SK-N-SH (cell line): ENCODE results near the gene RIPOR2. TPM values are rescaled to one million over a fixed set of nuclear protein-coding genes. Genes with fewer than 3 reads are reported as not detected.

ENCODE experiments used
- CTCF ChIA-PET: fragments of 300-600, 350-600 bp; formaldehyde crosslinking; extraction: SDS; loops from one replicate; lab custom pipeline; 2021; lab: Yijun Ruan, JAX
- POLR2A ChIA-PET: fragments of 350-600 bp; sonication (Branson Sonifier 250); formaldehyde crosslinking; extraction: SDS; loops from one replicate; lab custom pipeline; 2020; ENCODE audit warnings: antibody characterized with exemption, inconsistent platforms; lab: Yijun Ruan, JAX
- DNase-seq: peaks from one replicate; pipeline ENCODE4 v3.0.0; 2012
- H2AFZ ChIP-seq: fragments of 200-600 bp; sonication (generic); 2 replicates; pipeline ENCODE4 v1.8.1; 2016; ENCODE audit warnings: antibody characterized with exemption, mild to moderate bottlenecking, low read depth
- H3F3A ChIP-seq: fragments of 200-600 bp; sonication (generic); replicated peaks from 2 replicates; pipeline ENCODE3; 2016; ENCODE audit warnings: antibody characterized with exemption, mild to moderate bottlenecking; ENCODE audit not compliant: insufficient read depth
- H3K27ac ChIP-seq, 2 experiments: fragments of 200-500 bp in 1 of 2; fragments of 200-600 bp in 1 of 2; sonication (Bioruptor generic) in 1 of 2; sonication (generic), shearing (Covaris generic) in 1 of 2; 2 replicates each; pipeline versions ENCODE4 v1.5.1 to v1.6.1; 2014 to 2016; ENCODE audit warnings: low read depth in 2 of 2, inconsistent platforms in 1 of 2, low read length in 1 of 2, mild to moderate bottlenecking in 1 of 2, mixed read lengths in 1 of 2
- H3K27me3 ChIP-seq: fragments of 200-600 bp; sonication (generic), shearing (Covaris generic); 2 replicates; pipeline ENCODE4 v1.6.1; 2016; ENCODE audit warnings: mixed run types; ENCODE audit not compliant: insufficient read depth
- H3K36me3 ChIP-seq, 2 experiments: fragments of 200-500 bp in 1 of 2; fragments of 200-600 bp in 1 of 2; sonication (Bioruptor generic) in 1 of 2; sonication (generic) in 1 of 2; replicated peaks in 1 of 2; 2 replicates each; pipeline versions ENCODE3 to v1.5.1; 2014 to 2016; ENCODE audit warnings: low read length in 1 of 2, mild to moderate bottlenecking in 1 of 2; ENCODE audit not compliant: insufficient read depth in 2 of 2, control insufficient read depth in 1 of 2
- H3K4me1 ChIP-seq, 2 experiments: fragments of 200-500 bp in 1 of 2; fragments of 200-600 bp in 1 of 2; sonication (Bioruptor generic) in 1 of 2; sonication (generic), shearing (Covaris generic) in 1 of 2; 2 replicates each; pipeline versions ENCODE4 v1.5.1 to v1.6.1; 2014 to 2016; ENCODE audit warnings: low read depth in 1 of 2, low read length in 1 of 2, mixed run types in 1 of 2; ENCODE audit not compliant: insufficient read depth in 2 of 2, control insufficient read depth in 1 of 2
- H3K4me2 ChIP-seq: fragments of 200-600 bp; sonication (generic), shearing (Covaris generic); 2 replicates; pipeline ENCODE4 v1.6.1; 2017; ENCODE audit warnings: mixed run types
- H3K4me3 ChIP-seq, 2 experiments: fragments of 200-500 bp in 1 of 2; fragments of 200-600 bp in 1 of 2; sonication (Bioruptor generic) in 1 of 2; sonication (generic), shearing (Covaris generic) in 1 of 2; 2 replicates each; pipeline versions ENCODE4 v1.5.1 to v1.8.1; 2014 to 2016; ENCODE audit warnings: low read depth in 2 of 2, inconsistent platforms in 1 of 2, low read length in 1 of 2, mild to moderate bottlenecking in 1 of 2, mixed read lengths in 1 of 2, moderate library complexity in 1 of 2
- H3K79me2 ChIP-seq: fragments of 200-600 bp; sonication (generic); 2 replicates; pipeline ENCODE4 v1.8.1; 2017; ENCODE audit warnings: mild to moderate bottlenecking; ENCODE audit not compliant: insufficient read depth
- H3K9ac ChIP-seq: fragments of 200-600 bp; sonication (generic); 2 replicates; pipeline ENCODE4 v1.6.1; 2017; ENCODE audit warnings: mixed run types
- H3K9me2 ChIP-seq: fragments of 200-600 bp; sonication (generic); 2 replicates; pipeline ENCODE4 v1.6.1; 2017; ENCODE audit warnings: mixed run types
- H3K9me3 ChIP-seq: fragments of 200-600 bp; sonication (generic); 2 replicates; pipeline ENCODE4 v1.6.1; 2017; ENCODE audit warnings: mixed run types, mild to moderate bottlenecking, moderate library complexity
- H4K20me1 ChIP-seq: fragments of 200-600 bp; sonication (generic); 2 replicates; pipeline ENCODE4 v1.6.1; 2017; ENCODE audit warnings: mild to moderate bottlenecking, mixed run types; ENCODE audit not compliant: insufficient read depth
- FOSL2 ChIP-seq: IDR thresholded peaks from 2 replicates; pipeline ENCODE4 v1.4.0; 2012; ENCODE audit warnings: low read depth, mild to moderate bottlenecking, moderate library complexity, borderline replicate concordance
- FOXJ3 ChIP-seq: sonication (generic); formaldehyde crosslinking; IDR thresholded peaks from 2 replicates; pipeline ENCODE4 v1.5.1; 2020; ENCODE audit warnings: mild to moderate bottlenecking, missing genetic modification reagents
- GATA2 ChIP-seq: sonication (generic); formaldehyde crosslinking; IDR thresholded peaks from 2 replicates; pipeline ENCODE4 v1.5.0; 2020; ENCODE audit warnings: mild to moderate bottlenecking, missing genetic modification reagents
- JUND ChIP-seq: IDR thresholded peaks from 2 replicates; pipeline ENCODE4 v1.4.0; 2012
- PBX3 ChIP-seq: IDR thresholded peaks from 2 replicates; pipeline ENCODE4; 2012
- RAD21 ChIP-seq: IDR thresholded peaks from 2 replicates; pipeline ENCODE4 v1.6.1; 2012; ENCODE audit warnings: mild to moderate bottlenecking, low read length
- RCOR1 ChIP-seq: fragments of 150-350 bp; IDR thresholded peaks from 2 replicates; pipeline ENCODE4 v1.6.1; 2017; ENCODE audit warnings: antibody characterized with exemption, low read length
- RXRA ChIP-seq: IDR thresholded peaks from 2 replicates; pipeline ENCODE4 v1.4.0; 2012; ENCODE audit warnings: low read depth, mild to moderate bottlenecking, borderline replicate concordance
- SIN3A ChIP-seq: IDR thresholded peaks from 2 replicates; pipeline ENCODE4 v1.6.1; 2012; ENCODE audit warnings: low read depth, mild to moderate bottlenecking, low read length, moderate library complexity, borderline replicate concordance
- TEAD4 ChIP-seq: IDR thresholded peaks from 2 replicates; pipeline ENCODE4 v1.4.0; 2012; ENCODE audit warnings: mild to moderate bottlenecking, borderline replicate concordance; ENCODE audit not compliant: insufficient read depth
- USF1 ChIP-seq: IDR thresholded peaks from 2 replicates; pipeline ENCODE4 v1.4.0; 2012; ENCODE audit warnings: low read depth, borderline replicate concordance
- WGBS: methylation state at CpG from one replicate; pipeline ENCODE4 v1.1.6; 2017; ENCODE audit warnings: low lambda C conversion rate; 5-methylcytosine and 5-hydroxymethylcytosine counted together
- polyA plus RNA-seq, 3 experiments: library from polyadenylated mRNA; depleted of rRNA; stranded (reverse); fragments of >200 nt; gene quantifications; 2 replicates each; pipeline ENCODE4 v1.2.3, GENCODE V29; 2012
- TF ChIP-seq, protein P1 (sequence below): IDR thresholded peaks from 2 replicates; pipeline ENCODE4 v1.6.1; 2012; ENCODE audit warnings: mild to moderate bottlenecking, low read depth, low read length, moderate library complexity

RIPOR2 gene
- polyA plus RNA-seq, 1 of the 3 experiments (the other 2 are of a cell fraction) = 0.05 TPM

GRCh38 chr6:24899997-24900325 lies 35.8 kb downstream of the RIPOR2 start:
- 70% methylated on average over 6 of the region's 6 CpGs for WGBS
- ChIA-PET POLR2A (no interaction called here), CTCF (interaction anchor here (1.7 to 2.8 kb wide), 2 partner anchors 10 to 171 kb away, joined by 4 to 15 read pairs; no protein-coding TSS in a partner anchor)
- Histone ChIP-seq H2AFZ (no peak overlapping the region), H4K20me1 (no peaks in the 10 kb centered on the region), H3K4me1 (no peaks in the 10 kb centered on the region; a peak in 1 of 4 replicates), H3K9me3 (no peaks in the 10 kb centered on the region), H3K36me3 (no peaks in the 10 kb centered on the region), H3K4me3 (no peak overlapping the region), H3K27me3 (no peaks in the 10 kb centered on the region), H3K4me2 (no peak overlapping the region), H3K27ac (no peak overlapping the region), H3F3A (no peaks in the 10 kb centered on the region), H3K79me2 (no peaks in the 10 kb centered on the region), H3K9ac (no peak overlapping the region), H3K9me2 (no peaks in the 10 kb centered on the region)
- TF ChIP-seq PBX3 = no peak
- no peak for TF ChIP-seq SIN3A
- no peak for TF ChIP-seq TEAD4
- TF ChIP-seq FOXJ3 = no peak
- TF ChIP-seq FOSL2 = no peak
- TF ChIP-seq JUND = no peak
- TF ChIP-seq RXRA = no peak
- TF ChIP-seq RCOR1 = no peak
- no peak for TF ChIP-seq RAD21
- no peak for TF ChIP-seq USF1
- TF ChIP-seq, protein P1, sequence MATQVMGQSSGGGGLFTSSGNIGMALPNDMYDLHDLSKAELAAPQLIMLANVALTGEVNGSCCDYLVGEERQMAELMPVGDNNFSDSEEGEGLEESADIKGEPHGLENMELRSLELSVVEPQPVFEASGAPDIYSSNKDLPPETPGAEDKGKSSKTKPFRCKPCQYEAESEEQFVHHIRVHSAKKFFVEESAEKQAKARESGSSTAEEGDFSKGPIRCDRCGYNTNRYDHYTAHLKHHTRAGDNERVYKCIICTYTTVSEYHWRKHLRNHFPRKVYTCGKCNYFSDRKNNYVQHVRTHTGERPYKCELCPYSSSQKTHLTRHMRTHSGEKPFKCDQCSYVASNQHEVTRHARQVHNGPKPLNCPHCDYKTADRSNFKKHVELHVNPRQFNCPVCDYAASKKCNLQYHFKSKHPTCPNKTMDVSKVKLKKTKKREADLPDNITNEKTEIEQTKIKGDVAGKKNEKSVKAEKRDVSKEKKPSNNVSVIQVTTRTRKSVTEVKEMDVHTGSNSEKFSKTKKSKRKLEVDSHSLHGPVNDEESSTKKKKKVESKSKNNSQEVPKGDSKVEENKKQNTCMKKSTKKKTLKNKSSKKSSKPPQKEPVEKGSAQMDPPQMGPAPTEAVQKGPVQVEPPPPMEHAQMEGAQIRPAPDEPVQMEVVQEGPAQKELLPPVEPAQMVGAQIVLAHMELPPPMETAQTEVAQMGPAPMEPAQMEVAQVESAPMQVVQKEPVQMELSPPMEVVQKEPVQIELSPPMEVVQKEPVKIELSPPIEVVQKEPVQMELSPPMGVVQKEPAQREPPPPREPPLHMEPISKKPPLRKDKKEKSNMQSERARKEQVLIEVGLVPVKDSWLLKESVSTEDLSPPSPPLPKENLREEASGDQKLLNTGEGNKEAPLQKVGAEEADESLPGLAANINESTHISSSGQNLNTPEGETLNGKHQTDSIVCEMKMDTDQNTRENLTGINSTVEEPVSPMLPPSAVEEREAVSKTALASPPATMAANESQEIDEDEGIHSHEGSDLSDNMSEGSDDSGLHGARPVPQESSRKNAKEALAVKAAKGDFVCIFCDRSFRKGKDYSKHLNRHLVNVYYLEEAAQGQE = no peak
- no peak for TF ChIP-seq GATA2 (CRISPR knock-in tag)
- no peak for DNase-seq
